ENCODE measurements around the gene MBTPS2.

DNA sequence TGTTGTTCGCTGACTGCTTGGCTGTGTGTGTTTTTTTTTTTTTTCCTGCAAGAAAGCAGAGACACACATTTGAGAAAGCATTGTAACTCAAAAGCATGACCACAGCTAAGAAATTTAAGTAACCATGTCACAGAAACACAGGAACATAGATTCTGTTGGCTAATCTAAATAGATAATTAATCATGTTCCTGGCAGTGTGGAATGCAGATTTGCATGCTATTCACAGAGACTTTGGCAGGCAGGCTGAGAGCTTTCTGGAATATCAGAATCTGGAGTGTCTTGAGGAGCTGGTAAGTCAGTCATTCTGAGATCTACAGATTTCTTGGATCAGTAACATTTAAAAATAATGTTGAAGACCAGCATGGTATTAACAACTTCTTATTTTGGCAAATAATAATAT is 67.8 kb downstream of the MBTPS2 start:
- TF ChIP-seq, protein P1, sequence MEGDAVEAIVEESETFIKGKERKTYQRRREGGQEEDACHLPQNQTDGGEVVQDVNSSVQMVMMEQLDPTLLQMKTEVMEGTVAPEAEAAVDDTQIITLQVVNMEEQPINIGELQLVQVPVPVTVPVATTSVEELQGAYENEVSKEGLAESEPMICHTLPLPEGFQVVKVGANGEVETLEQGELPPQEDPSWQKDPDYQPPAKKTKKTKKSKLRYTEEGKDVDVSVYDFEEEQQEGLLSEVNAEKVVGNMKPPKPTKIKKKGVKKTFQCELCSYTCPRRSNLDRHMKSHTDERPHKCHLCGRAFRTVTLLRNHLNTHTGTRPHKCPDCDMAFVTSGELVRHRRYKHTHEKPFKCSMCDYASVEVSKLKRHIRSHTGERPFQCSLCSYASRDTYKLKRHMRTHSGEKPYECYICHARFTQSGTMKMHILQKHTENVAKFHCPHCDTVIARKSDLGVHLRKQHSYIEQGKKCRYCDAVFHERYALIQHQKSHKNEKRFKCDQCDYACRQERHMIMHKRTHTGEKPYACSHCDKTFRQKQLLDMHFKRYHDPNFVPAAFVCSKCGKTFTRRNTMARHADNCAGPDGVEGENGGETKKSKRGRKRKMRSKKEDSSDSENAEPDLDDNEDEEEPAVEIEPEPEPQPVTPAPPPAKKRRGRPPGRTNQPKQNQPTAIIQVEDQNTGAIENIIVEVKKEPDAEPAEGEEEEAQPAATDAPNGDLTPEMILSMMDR (IDR thresholded peaks at IDR 0.05) = no peak
- TF ChIP-seq POLR2AphosphoS5 (IDR thresholded peaks at IDR 0.05; ENCODE audit: insufficient read depth in 1 of 2, low read depth in 1 of 2) (no peak), POLR2A (IDR thresholded peaks at IDR 0.05) (no peak)
